Stimulated activated CD8-positive, alpha-beta memory T cell treated with anti-CD3 and anti-CD28 coated beads, Interleukin-2, amount 100 ng/mL, for 1 hour (primary cell): ENCODE data around the gene SSBP3.
"Not testable (repeated sequence)": the region's sequence is repeated elsewhere in the genome, so short reads cannot be mapped to it uniquely, and the experiment has no call there.

Experiments used
- DNase-seq, 2 donors: peaks; one replicate each; pipeline ENCODE4 v3.0.0-alpha.2; 2020; ENCODE audit warnings: low read depth in 2 of 2

Gene SSBP3

GRCh38 chr1:54221113-54221834 lies 184.9 kb downstream of the SSBP3 start:
- DNase-seq: no peak

- no peak for DNase-seq
Observed at GRCh38 chr1:54220004-54220811, 186.0 kb downstream of the SSBP3 start.

GRCh38 chr1:54219688-54220003 lies 186.5 kb downstream of the SSBP3 start:
- DNase-seq: no peak

GRCh38 chr1:54218883-54219687 lies 187.1 kb downstream of the SSBP3 start:
- no peak for DNase-seq

GRCh38 chr1:54215523-54215922 lies 190.7 kb downstream of the SSBP3 start:
- DNase-seq: no peak

- DNase-seq: no peak
Observed at GRCh38 chr1:54212872-54213271, 193.3 kb downstream of the SSBP3 start.

GRCh38 chr1:54207896-54208295 lies 198.3 kb downstream of the SSBP3 start:
- DNase-seq: not testable (repeated sequence)

- DNase-seq: no peak
Observed at GRCh38 chr1:54207287-54207686, 198.9 kb downstream of the SSBP3 start.

- DNase-seq: no peak
Observed at GRCh38 chr1:54204199-54204598, 202.0 kb downstream of the SSBP3 start.

- no peak for DNase-seq
Observed at GRCh38 chr1:54200519-54200997, 205.6 kb downstream of the SSBP3 start.

- peak; percentile 68 to 80 for DNase-seq
Observed at GRCh38 chr1:54199765-54200518, 206.3 kb downstream of the SSBP3 start, which contains the start of the genes CYB5RL and MRPL37. Gene CYB5RL (minus strand): TSS chr1:54200030. CDS start chr1:54195616, 4,414 bp downstream. Gene MRPL37 (plus strand): TSS chr1:54200167. CDS start chr1:54200244, 77 bp downstream.

- no peak for DNase-seq
Observed at GRCh38 chr1:54199151-54199764, 206.9 kb downstream of the SSBP3 start.

GRCh38 chr1:54193453-54193852 lies 212.7 kb downstream of the SSBP3 start:
- no peak for DNase-seq

- no peak for DNase-seq
Observed at GRCh38 chr1:54191525-54191924, 214.7 kb downstream of the SSBP3 start.

- no peak for DNase-seq
Observed at GRCh38 chr1:54190526-54190925, 215.7 kb downstream of the SSBP3 start.

- DNase-seq: no peak
Observed at GRCh38 chr1:54188291-54188690, 217.9 kb downstream of the SSBP3 start.

- DNase-seq: no peak
Observed at GRCh38 chr1:54186056-54186455, 220.1 kb downstream of the SSBP3 start.

GRCh38 chr1:54180701-54181360 lies 225.4 kb downstream of the SSBP3 start:
- DNase-seq: no peak

- DNase-seq: no peak
Observed at GRCh38 chr1:54178296-54179070, 227.7 kb downstream of the SSBP3 start.

- no peak for DNase-seq
Observed at GRCh38 chr1:54177726-54178125, 228.5 kb downstream of the SSBP3 start.
